ENCODE results near the gene TMEM132E.

GRCh38 chr17:34596920-34597319 lies 17.5 kb downstream of the TMEM132E start:
- TF ChIP-seq CTCF (IDR thresholded peaks at IDR 0.05) (no peak), POLR2A (IDR thresholded peaks at IDR 0.05) (no peak)
